T-helper 1 cell treated with Interleukin-12 subunit alpha and Interleukin-12 subunit beta and Interleukin-4 antibody, amounts not matched to agents 30 ng/mL and 1 ng/mL, for 36 hours (primary cell): ENCODE results near the gene ABHD17A. TPM values are rescaled to one million over a fixed set of nuclear protein-coding genes. Genes with fewer than 3 reads are reported as not detected.

Source experiments
- total RNA-seq: library from RNA; stranded (reverse); gene quantifications from 2 replicates; pipeline ENCODE4 v1.2.3, GENCODE V29; 2022

Gene ABHD17A
- total RNA-seq, 1 donor from 2014 or later, result 134 TPM

Other genes with a start within 250 kb of the ABHD17A start
- gene TCF3, start 232.9 kb downstream of the ABHD17A start, total RNA-seq, result 73.7 and 73.8 TPM in 2 replicates
- not detected in 2 replicates for gene ONECUT3, start 132.0 kb downstream of the ABHD17A start, total RNA-seq
- 14.2 and 14.9 TPM in 2 replicates for gene ATP8B3, start 73.2 kb downstream of the ABHD17A start, total RNA-seq
- 57.9 and 59.7 TPM in 2 replicates for gene REXO1, start 37.0 kb downstream of the ABHD17A start, total RNA-seq
- 20.4 and 21.5 TPM in 2 replicates for gene KLF16, start 21.9 kb downstream of the ABHD17A start, total RNA-seq
- gene ADAT3, start 19.9 kb upstream of the ABHD17A start, total RNA-seq, result 10.5 and 12.2 TPM in 2 replicates
- 35.4 and 41.9 TPM in 2 replicates for gene SCAMP4, start 19.9 kb upstream of the ABHD17A start, total RNA-seq
- 128 and 129 TPM in 2 replicates for gene CSNK1G2, start 55.7 kb upstream of the ABHD17A start, total RNA-seq
- gene BTBD2, start 130.2 kb upstream of the ABHD17A start, total RNA-seq, result 34.2 and 44.9 TPM in 2 replicates
- 205 and 213 TPM in 2 replicates for gene MKNK2, start 165.7 kb upstream of the ABHD17A start, total RNA-seq
- 244 and 254 TPM in 2 replicates for gene MOB3A, start 210.8 kb upstream of the ABHD17A start, total RNA-seq
- 15.4 and 19.1 TPM in 2 replicates for gene IZUMO4, start 211.4 kb upstream of the ABHD17A start, total RNA-seq